Osteocyte (in vitro differentiated cells): ENCODE measurements around the gene DIRAS1. TPM values are rescaled to one million over a fixed set of nuclear protein-coding genes. Genes with fewer than 3 reads are reported as not detected.
"Not testable (repeated sequence)": the region's sequence is repeated elsewhere in the genome, so short reads cannot be mapped to it uniquely, and the experiment has no call there.

Source experiments
- DNase-seq: peaks from one replicate; pipeline ENCODE4 v3.0.0; 2021; ENCODE audit warnings: mixed read lengths; ENCODE audit not compliant: unreplicated experiment; ENCODE audit errors: extremely low spot score
- H3K27ac Mint-ChIP-seq: one replicate; pipeline ENCODE4 v1.8.0; 2021; ENCODE audit warnings: mild to moderate bottlenecking, mixed read lengths; ENCODE audit not compliant: unreplicated experiment
- H3K27me3 Mint-ChIP-seq: one replicate; pipeline ENCODE4 v1.8.0; 2021; ENCODE audit warnings: mixed read lengths; ENCODE audit not compliant: unreplicated experiment
- H3K36me3 Mint-ChIP-seq: one replicate; pipeline ENCODE4 v1.8.0; 2021; ENCODE audit warnings: mixed read lengths; ENCODE audit not compliant: unreplicated experiment
- H3K4me1 Mint-ChIP-seq: one replicate; pipeline ENCODE4 v1.8.0; 2021; ENCODE audit warnings: mixed read lengths; ENCODE audit not compliant: unreplicated experiment
- H3K4me3 Mint-ChIP-seq: one replicate; pipeline ENCODE4 v1.8.0; 2021; ENCODE audit warnings: mild to moderate bottlenecking, moderate library complexity, mixed read lengths; ENCODE audit not compliant: unreplicated experiment
- H3K9me3 Mint-ChIP-seq: one replicate; pipeline ENCODE4 v1.8.0; 2021; ENCODE audit warnings: mixed read lengths; ENCODE audit not compliant: unreplicated experiment
- CTCF ChIP-seq: fragments of 200-600 bp; sonication (generic); IDR thresholded peaks from 2 replicates; pipeline ENCODE4 v1.5.0; 2021; ENCODE audit warnings: antibody characterized with exemption, mild to moderate bottlenecking, moderate library complexity
- total RNA-seq: library from RNA; stranded (reverse); gene quantifications from 2 replicates; pipeline ENCODE4 v1.2.1, GENCODE V29; 2021

The DIRAS1 gene
- total RNA-seq, 1 donor from 2014 or later = 5.8 TPM

- Mint-ChIP-seq H3K27me3 (no peaks in the 10 kb centered on the region), H3K9me3 (no peaks in the 10 kb centered on the region), H3K4me1 (no peaks in the 10 kb centered on the region), H3K27ac (no peak overlapping the region), H3K4me3 (no peak overlapping the region), H3K36me3 (no peaks in the 10 kb centered on the region)
- DNase-seq = no peak
- no peak for TF ChIP-seq CTCF
Observed at GRCh38 chr19:2670217-2670616, 51.0 kb downstream of the DIRAS1 start.

GRCh38 chr19:2668175-2668763 lies 52.9 kb downstream of the DIRAS1 start:
- no peak overlapping the region for H3K27ac Mint-ChIP-seq
- no peak for DNase-seq
- no peak overlapping the region for H3K4me3 Mint-ChIP-seq
- H3K36me3 Mint-ChIP-seq = no peaks in the 10 kb centered on the region
- no peaks in the 10 kb centered on the region for H3K9me3 Mint-ChIP-seq
- H3K4me1 Mint-ChIP-seq = no peaks in the 10 kb centered on the region
- TF ChIP-seq CTCF = no peak
- no peaks in the 10 kb centered on the region for H3K27me3 Mint-ChIP-seq

- H3K27me3 Mint-ChIP-seq, H3K4me3 Mint-ChIP-seq, H3K9me3 Mint-ChIP-seq, H3K36me3 Mint-ChIP-seq, H3K27ac Mint-ChIP-seq, DNase-seq, H3K4me1 Mint-ChIP-seq: not testable (repeated sequence)
Observed at GRCh38 chr19:2667349-2667748, 53.8 kb downstream of the DIRAS1 start.

GRCh38 chr19:2666344-2666994 lies 54.7 kb downstream of the DIRAS1 start:
- Mint-ChIP-seq H3K4me3 (no peak overlapping the region), H3K9me3 (no peaks in the 10 kb centered on the region), H3K27me3 (no peaks in the 10 kb centered on the region), H3K27ac (no peak overlapping the region), H3K4me1 (no peaks in the 10 kb centered on the region), H3K36me3 (no peaks in the 10 kb centered on the region)
- DNase-seq = no peak
- no peak for TF ChIP-seq CTCF

GRCh38 chr19:2665103-2665502 lies 56.1 kb downstream of the DIRAS1 start:
- Mint-ChIP-seq H3K36me3 (no peaks in the 10 kb centered on the region), H3K27ac (no peak overlapping the region), H3K9me3 (no peaks in the 10 kb centered on the region), H3K4me3 (no peak overlapping the region), H3K4me1 (no peaks in the 10 kb centered on the region), H3K27me3 (no peaks in the 10 kb centered on the region)
- no peak for TF ChIP-seq CTCF
- DNase-seq = no peak

Other genes starting within 250 kb of the DIRAS1 start
- 148 and 165 TPM in 2 replicates for gene GADD45B, start 245.2 kb downstream of the DIRAS1 start, total RNA-seq
- gene GNG7, start 18.7 kb downstream of the DIRAS1 start, total RNA-seq = 5.1 TPM in 2 replicates
- 36.5 and 41.2 TPM in 2 replicates for gene SLC39A3, start 18.6 kb upstream of the DIRAS1 start, total RNA-seq
- 50.7 and 53.2 TPM in 2 replicates for gene SGTA, start 61.9 kb upstream of the DIRAS1 start, total RNA-seq
- 43.4 and 45.2 TPM in 2 replicates for gene THOP1, start 64.1 kb upstream of the DIRAS1 start, total RNA-seq
- gene ZNF554, start 98.5 kb upstream of the DIRAS1 start, total RNA-seq = 7.1 and 7.4 TPM in 2 replicates
- 5.9 and 10.6 TPM in 2 replicates for gene ZNF555, start 120.1 kb upstream of the DIRAS1 start, total RNA-seq
- not detected in 2 replicates for gene ZNF556, start 146.0 kb upstream of the DIRAS1 start, total RNA-seq
- 3.6 and 4.0 TPM in 2 replicates for gene ZNF57, start 179.6 kb upstream of the DIRAS1 start, total RNA-seq
- gene ZNF77, start 223.6 kb upstream of the DIRAS1 start, total RNA-seq = 4.0 and 4.9 TPM in 2 replicates